H1 (cell line): Measurements from ENCODE around the gene MECP2.

Experiments used
- CEBPB ChIP-seq: IDR thresholded peaks from 2 replicates; pipeline ENCODE4 v1.6.1; 2012; ENCODE audit warnings: low read depth, low read length
- CREB1 ChIP-seq: IDR thresholded peaks from 2 replicates; pipeline ENCODE4 v1.6.1; 2012; ENCODE audit warnings: inconsistent platforms
- TF ChIP-seq, protein P1 (sequence below): fragments of 300-600 bp; sonication (generic); IDR thresholded peaks from 2 replicates; pipeline ENCODE4 v1.7.1; 2012; ENCODE audit warnings: low read length, moderate library complexity, mild to moderate bottlenecking, inconsistent platforms; ENCODE audit not compliant: insufficient replicate concordance

DNA sequence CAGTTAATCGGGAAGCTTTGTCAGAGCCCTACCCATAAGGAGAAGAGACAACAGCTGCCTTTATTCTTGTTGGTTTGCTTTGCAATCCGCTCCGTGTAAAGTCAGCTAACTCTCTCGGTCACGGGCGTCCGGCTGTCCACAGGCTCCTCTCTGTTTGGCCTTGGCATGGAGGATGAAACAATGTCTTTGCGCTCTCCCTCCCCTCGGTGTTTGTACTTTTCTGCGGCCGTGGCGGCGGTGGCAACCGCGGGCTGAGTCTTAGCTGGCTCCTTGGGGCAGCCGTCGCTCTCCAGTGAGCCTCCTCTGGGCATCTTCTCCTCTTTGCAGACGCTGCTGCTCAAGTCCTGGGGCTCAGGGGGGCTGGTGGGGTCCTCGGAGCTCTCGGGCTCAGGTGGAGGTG lies 67.3 kb downstream of the MECP2 start:
- no peak for TF ChIP-seq CREB1
- TF ChIP-seq, protein P1, sequence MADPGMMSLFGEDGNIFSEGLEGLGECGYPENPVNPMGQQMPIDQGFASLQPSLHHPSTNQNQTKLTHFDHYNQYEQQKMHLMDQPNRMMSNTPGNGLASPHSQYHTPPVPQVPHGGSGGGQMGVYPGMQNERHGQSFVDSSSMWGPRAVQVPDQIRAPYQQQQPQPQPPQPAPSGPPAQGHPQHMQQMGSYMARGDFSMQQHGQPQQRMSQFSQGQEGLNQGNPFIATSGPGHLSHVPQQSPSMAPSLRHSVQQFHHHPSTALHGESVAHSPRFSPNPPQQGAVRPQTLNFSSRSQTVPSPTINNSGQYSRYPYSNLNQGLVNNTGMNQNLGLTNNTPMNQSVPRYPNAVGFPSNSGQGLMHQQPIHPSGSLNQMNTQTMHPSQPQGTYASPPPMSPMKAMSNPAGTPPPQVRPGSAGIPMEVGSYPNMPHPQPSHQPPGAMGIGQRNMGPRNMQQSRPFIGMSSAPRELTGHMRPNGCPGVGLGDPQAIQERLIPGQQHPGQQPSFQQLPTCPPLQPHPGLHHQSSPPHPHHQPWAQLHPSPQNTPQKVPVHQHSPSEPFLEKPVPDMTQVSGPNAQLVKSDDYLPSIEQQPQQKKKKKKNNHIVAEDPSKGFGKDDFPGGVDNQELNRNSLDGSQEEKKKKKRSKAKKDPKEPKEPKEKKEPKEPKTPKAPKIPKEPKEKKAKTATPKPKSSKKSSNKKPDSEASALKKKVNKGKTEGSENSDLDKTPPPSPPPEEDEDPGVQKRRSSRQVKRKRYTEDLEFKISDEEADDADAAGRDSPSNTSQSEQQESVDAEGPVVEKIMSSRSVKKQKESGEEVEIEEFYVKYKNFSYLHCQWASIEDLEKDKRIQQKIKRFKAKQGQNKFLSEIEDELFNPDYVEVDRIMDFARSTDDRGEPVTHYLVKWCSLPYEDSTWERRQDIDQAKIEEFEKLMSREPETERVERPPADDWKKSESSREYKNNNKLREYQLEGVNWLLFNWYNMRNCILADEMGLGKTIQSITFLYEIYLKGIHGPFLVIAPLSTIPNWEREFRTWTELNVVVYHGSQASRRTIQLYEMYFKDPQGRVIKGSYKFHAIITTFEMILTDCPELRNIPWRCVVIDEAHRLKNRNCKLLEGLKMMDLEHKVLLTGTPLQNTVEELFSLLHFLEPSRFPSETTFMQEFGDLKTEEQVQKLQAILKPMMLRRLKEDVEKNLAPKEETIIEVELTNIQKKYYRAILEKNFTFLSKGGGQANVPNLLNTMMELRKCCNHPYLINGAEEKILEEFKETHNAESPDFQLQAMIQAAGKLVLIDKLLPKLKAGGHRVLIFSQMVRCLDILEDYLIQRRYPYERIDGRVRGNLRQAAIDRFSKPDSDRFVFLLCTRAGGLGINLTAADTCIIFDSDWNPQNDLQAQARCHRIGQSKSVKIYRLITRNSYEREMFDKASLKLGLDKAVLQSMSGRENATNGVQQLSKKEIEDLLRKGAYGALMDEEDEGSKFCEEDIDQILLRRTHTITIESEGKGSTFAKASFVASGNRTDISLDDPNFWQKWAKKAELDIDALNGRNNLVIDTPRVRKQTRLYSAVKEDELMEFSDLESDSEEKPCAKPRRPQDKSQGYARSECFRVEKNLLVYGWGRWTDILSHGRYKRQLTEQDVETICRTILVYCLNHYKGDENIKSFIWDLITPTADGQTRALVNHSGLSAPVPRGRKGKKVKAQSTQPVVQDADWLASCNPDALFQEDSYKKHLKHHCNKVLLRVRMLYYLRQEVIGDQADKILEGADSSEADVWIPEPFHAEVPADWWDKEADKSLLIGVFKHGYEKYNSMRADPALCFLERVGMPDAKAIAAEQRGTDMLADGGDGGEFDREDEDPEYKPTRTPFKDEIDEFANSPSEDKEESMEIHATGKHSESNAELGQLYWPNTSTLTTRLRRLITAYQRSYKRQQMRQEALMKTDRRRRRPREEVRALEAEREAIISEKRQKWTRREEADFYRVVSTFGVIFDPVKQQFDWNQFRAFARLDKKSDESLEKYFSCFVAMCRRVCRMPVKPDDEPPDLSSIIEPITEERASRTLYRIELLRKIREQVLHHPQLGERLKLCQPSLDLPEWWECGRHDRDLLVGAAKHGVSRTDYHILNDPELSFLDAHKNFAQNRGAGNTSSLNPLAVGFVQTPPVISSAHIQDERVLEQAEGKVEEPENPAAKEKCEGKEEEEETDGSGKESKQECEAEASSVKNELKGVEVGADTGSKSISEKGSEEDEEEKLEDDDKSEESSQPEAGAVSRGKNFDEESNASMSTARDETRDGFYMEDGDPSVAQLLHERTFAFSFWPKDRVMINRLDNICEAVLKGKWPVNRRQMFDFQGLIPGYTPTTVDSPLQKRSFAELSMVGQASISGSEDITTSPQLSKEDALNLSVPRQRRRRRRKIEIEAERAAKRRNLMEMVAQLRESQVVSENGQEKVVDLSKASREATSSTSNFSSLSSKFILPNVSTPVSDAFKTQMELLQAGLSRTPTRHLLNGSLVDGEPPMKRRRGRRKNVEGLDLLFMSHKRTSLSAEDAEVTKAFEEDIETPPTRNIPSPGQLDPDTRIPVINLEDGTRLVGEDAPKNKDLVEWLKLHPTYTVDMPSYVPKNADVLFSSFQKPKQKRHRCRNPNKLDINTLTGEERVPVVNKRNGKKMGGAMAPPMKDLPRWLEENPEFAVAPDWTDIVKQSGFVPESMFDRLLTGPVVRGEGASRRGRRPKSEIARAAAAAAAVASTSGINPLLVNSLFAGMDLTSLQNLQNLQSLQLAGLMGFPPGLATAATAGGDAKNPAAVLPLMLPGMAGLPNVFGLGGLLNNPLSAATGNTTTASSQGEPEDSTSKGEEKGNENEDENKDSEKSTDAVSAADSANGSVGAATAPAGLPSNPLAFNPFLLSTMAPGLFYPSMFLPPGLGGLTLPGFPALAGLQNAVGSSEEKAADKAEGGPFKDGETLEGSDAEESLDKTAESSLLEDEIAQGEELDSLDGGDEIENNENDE: no peak
- TF ChIP-seq CEBPB: no peak
